IMR-90 (cell line): ENCODE data around the gene LRP1B. TPM values are rescaled to one million over a fixed set of nuclear protein-coding genes. Genes with fewer than 3 reads are reported as not detected.

ENCODE experiments used
- ATAC-seq: fragments of 200-7000 bp; cut with Tn5 transposase; 2 replicates; pipeline ENCODE4 v1.9.1; 2020; ENCODE audit warnings: low read depth, mild to moderate bottlenecking, moderate library complexity
- BruUV-seq: library from RNA; stranded (reverse); fragments of 400-500 nt; replicated peaks from 2 replicates; lab custom pipeline; 2021; lab: Mats Ljungman, UMichigan
- CTCF ChIA-PET: fragments of 300-600 bp; formaldehyde crosslinking; extraction: SDS; loops from one replicate; lab custom pipeline; 2021; ENCODE audit warnings: antibody characterized with exemption; lab: Yijun Ruan, JAX
- POLR2A ChIA-PET: fragments of 300-600 bp; sonication (Branson Sonifier 250); formaldehyde crosslinking; loops from one replicate; lab custom pipeline; 2022; ENCODE audit warnings: antibody characterized with exemption; ENCODE audit not compliant: unreplicated experiment; lab: Charles Lee
- DNase-seq: peaks from one replicate; pipeline ENCODE4 v3.0.0; 2013
- H2AFZ ChIP-seq: replicated peaks from 2 replicates; pipeline ENCODE3; 2013; ENCODE audit warnings: low read length, mild to moderate bottlenecking; ENCODE audit not compliant: poor library complexity
- H2AK5ac ChIP-seq: 2 replicates; pipeline ENCODE4 v1.6.1; 2013; ENCODE audit warnings: low read depth, low read length, inconsistent platforms
- H2AK9ac ChIP-seq: replicated peaks from 2 replicates; pipeline ENCODE3; 2013; ENCODE audit warnings: mild to moderate bottlenecking, low read depth, low read length, moderate library complexity; ENCODE audit not compliant: poor library complexity
- H2BK120ac ChIP-seq: 2 replicates; pipeline ENCODE4 v1.6.1; 2013; ENCODE audit warnings: low read depth, low read length, inconsistent platforms
- H2BK15ac ChIP-seq: 3 replicates; pipeline ENCODE4 v1.6.1; 2013; ENCODE audit warnings: low read depth, low read length, inconsistent platforms
- H2BK20ac ChIP-seq: 2 replicates; pipeline ENCODE4 v1.6.1; 2013; ENCODE audit warnings: low read depth, mild to moderate bottlenecking, inconsistent platforms, low read length, moderate library complexity
- H2BK5ac ChIP-seq: 2 replicates; pipeline ENCODE4 v1.6.1; 2013; ENCODE audit warnings: mild to moderate bottlenecking, low read depth, low read length, inconsistent platforms; ENCODE audit not compliant: poor library complexity, severe bottlenecking
- H3K14ac ChIP-seq: replicated peaks from 2 replicates; pipeline ENCODE4 v1.6.1; 2013; ENCODE audit warnings: low read depth, low read length, inconsistent platforms
- H3K18ac ChIP-seq: 2 replicates; pipeline ENCODE4 v1.6.1; 2013; ENCODE audit warnings: low read depth, low read length, control low read depth
- H3K23ac ChIP-seq: 2 replicates; pipeline ENCODE4 v1.6.1; 2013; ENCODE audit warnings: low read depth, low read length, inconsistent platforms
- H3K27ac ChIP-seq: 2 replicates; pipeline ENCODE4 v1.5.1; 2013; ENCODE audit warnings: mild to moderate bottlenecking, control low read depth, low read length; ENCODE audit not compliant: insufficient read depth
- H3K27me3 ChIP-seq: 2 replicates; pipeline ENCODE4 v1.6.1; 2013; ENCODE audit warnings: low read length; ENCODE audit not compliant: control insufficient read depth, insufficient read depth
- H3K36me3 ChIP-seq: 2 replicates; pipeline ENCODE4 v1.6.1; 2013; ENCODE audit warnings: low read length, mixed read lengths; ENCODE audit not compliant: control insufficient read depth, insufficient read depth
- H3K4ac ChIP-seq: 2 replicates; pipeline ENCODE4 v1.6.1; 2013; ENCODE audit warnings: low read depth, low read length, inconsistent platforms
- H3K4me1 ChIP-seq: 2 replicates; pipeline ENCODE4 v1.6.1; 2013; ENCODE audit warnings: low read length, mixed read lengths; ENCODE audit not compliant: control insufficient read depth, insufficient read depth
- H3K4me2 ChIP-seq: 2 replicates; pipeline ENCODE4 v1.6.1; 2013; ENCODE audit warnings: low read depth, mild to moderate bottlenecking, control low read depth, low read length, moderate library complexity
- H3K4me3 ChIP-seq: 2 replicates; pipeline ENCODE4 v1.5.1; 2013; ENCODE audit warnings: low read depth, mild to moderate bottlenecking, control low read depth, low read length, moderate library complexity; ENCODE audit not compliant: insufficient read depth
- H3K56ac ChIP-seq: 2 replicates; pipeline ENCODE4 v1.6.1; 2013; ENCODE audit warnings: low read length, inconsistent platforms; ENCODE audit not compliant: insufficient read depth; ENCODE audit errors: extremely low read depth
- H3K79me1 ChIP-seq, 2 experiments: 2 replicates each; pipeline ENCODE4 v1.6.1; 2013; ENCODE audit warnings: low read length in 2 of 2, inconsistent platforms in 1 of 2, low read depth in 1 of 2
- H3K9ac ChIP-seq: 2 replicates; pipeline ENCODE4 v1.6.1; 2013; ENCODE audit warnings: low read depth, low read length, control low read depth
- H3K9me1 ChIP-seq: 2 replicates; pipeline ENCODE4 v1.6.1; 2013; ENCODE audit warnings: low read length, inconsistent platforms; ENCODE audit not compliant: insufficient read depth
- H3K9me3 ChIP-seq: 2 replicates; pipeline ENCODE4 v1.6.1; 2013; ENCODE audit warnings: low read length; ENCODE audit not compliant: control insufficient read depth, insufficient read depth
- H4K20me1 ChIP-seq: 2 replicates; pipeline ENCODE4 v1.6.1; 2013; ENCODE audit warnings: low read length, inconsistent platforms; ENCODE audit not compliant: insufficient read depth
- H4K5ac ChIP-seq: 2 replicates; pipeline ENCODE4 v1.6.1; 2013; ENCODE audit warnings: mild to moderate bottlenecking, low read depth, low read length, control low read depth
- H4K8ac ChIP-seq, 2 experiments: 2 replicates each; pipeline ENCODE4 v1.6.1; 2013; ENCODE audit warnings: low read depth in 2 of 2, low read length in 2 of 2, control low read depth in 1 of 2, inconsistent platforms in 1 of 2
- H4K91ac ChIP-seq: 2 replicates; pipeline ENCODE4 v1.6.1; 2013; ENCODE audit warnings: low read depth, low read length, inconsistent platforms; ENCODE audit not compliant: insufficient read depth
- BHLHE40 ChIP-seq: fragments of 150-350 bp; IDR thresholded peaks from 2 replicates; pipeline ENCODE4 v1.6.1; 2016; ENCODE audit warnings: mild to moderate bottlenecking, low read depth, low read length
- CEBPB ChIP-seq: IDR thresholded peaks from 2 replicates; pipeline ENCODE4 v1.6.1; 2012; ENCODE audit warnings: low read depth, low read length, improper control_type of control experiment
- FOS ChIP-seq: fragments of 150-350 bp; IDR thresholded peaks from 2 replicates; pipeline ENCODE4 v1.6.1; 2016; ENCODE audit warnings: low read depth, low read length
- MAZ ChIP-seq: IDR thresholded peaks from 2 replicates; pipeline ENCODE4 v1.6.1; 2012; ENCODE audit warnings: low read depth, mild to moderate bottlenecking, low read length, improper control_type of control experiment, moderate library complexity, borderline replicate concordance
- RCOR1 ChIP-seq: IDR thresholded peaks from 2 replicates; pipeline ENCODE4 v1.6.1; 2012; ENCODE audit warnings: mild to moderate bottlenecking, low read length, improper control_type of control experiment; ENCODE audit not compliant: insufficient replicate concordance
- SMC3 ChIP-seq: fragments of 150-350 bp; IDR thresholded peaks from 2 replicates; pipeline ENCODE4 v1.6.1; 2016; ENCODE audit warnings: low read depth, mild to moderate bottlenecking, antibody characterized with exemption, low read length, moderate library complexity
- WGBS, 2 experiments: methylation state at CpG; one replicate each; pipeline versions ENCODE4 v1.1.5 to v1.1.7; 2013; ENCODE audit warnings: missing lambda C conversion rate in 2 of 2; ENCODE audit not compliant: insufficient read length in 1 of 2; ENCODE audit errors: extremely low coverage in 2 of 2; 5-methylcytosine and 5-hydroxymethylcytosine counted together
- dilution Hi-C: fragments of 300-500 bp; cut with HindIII; formaldehyde crosslinking; loops from one replicate; pipeline ENCODE4 v1.14.3; 2018; ENCODE audit warnings: low sequenced_read_pairs; ENCODE audit not compliant: unreplicated experiment
- in situ Hi-C: fragments of 300-500 bp; cut with MboI; formaldehyde crosslinking; loops from 3 replicates; pipeline ENCODE4 v1.14.3; 2019; ENCODE audit warnings: low sequenced_read_pairs, inconsistent platforms, mixed read lengths
- intact Hi-C: fragments of 100-400 bp; cut with micrococcal nuclease; formaldehyde crosslinking; loops from 2 replicates; pipeline ENCODE4 v1.10.0; 2022
- polyA plus RNA-seq, 3 experiments: library from polyadenylated mRNA; depleted of rRNA; stranded (reverse); fragments of >200 nt; gene quantifications; 2 replicates each; pipeline ENCODE4 v1.2.3, GENCODE V29; 2012; ENCODE audit warnings: low replicate concordance in 1 of 3
- total RNA-seq: library from RNA; depleted of rRNA; stranded (reverse); fragments of >200 nt; gene quantifications from 2 replicates; pipeline ENCODE4 v1.2.3, GENCODE V29; 2012
- TF ChIP-seq, protein P1 (sequence below): conservative IDR thresholded peaks from 2 replicates; pipeline ENCODE4 v1.5.1; 2012; ENCODE audit warnings: mild to moderate bottlenecking, low read depth, low read length, improper control_type of control experiment
- TF ChIP-seq, protein P2 (sequence below): fragments of 150-350 bp; IDR thresholded peaks from 2 replicates; pipeline ENCODE4 v1.6.1; 2017; ENCODE audit warnings: mild to moderate bottlenecking, antibody characterized with exemption, low read length, low read depth
- TF ChIP-seq, protein P3 (sequence below): fragments of 150-350 bp; IDR thresholded peaks from 2 replicates; pipeline ENCODE4 v1.6.1; 2016; ENCODE audit warnings: low read depth, mild to moderate bottlenecking, low read length, moderate library complexity, borderline replicate concordance

LRP1B gene
- total and polyA plus RNA-seq, 2 of the 4 experiments (the other 2 are of a cell fraction) = under 0.01 to 0.02 TPM

DNA sequence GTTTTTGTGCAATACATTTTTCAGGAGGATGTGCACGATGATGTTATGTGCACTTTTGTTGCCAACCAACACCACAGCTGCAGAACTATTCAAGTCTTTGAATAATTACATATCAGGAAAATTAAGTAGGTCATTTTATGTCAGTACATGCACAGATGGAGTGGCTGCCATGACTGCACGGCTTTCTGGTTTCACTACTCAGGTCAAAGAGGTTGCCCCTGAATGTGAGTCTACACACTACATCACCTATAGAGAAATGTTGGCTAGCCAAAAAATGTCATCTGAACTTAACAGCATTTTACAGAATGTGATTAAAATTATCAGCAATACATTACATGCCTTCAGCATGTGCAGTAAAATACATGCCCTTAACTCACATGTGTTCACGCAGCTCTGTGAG, 1713.3 kb downstream of the LRP1B start:
- POLR2A ChIA-PET = no interaction called here
- no peak overlapping the region for H3K4me2 ChIP-seq
- dilution Hi-C loops = no loop called here
- H3K9ac ChIP-seq = no peak overlapping the region
- H3K27ac ChIP-seq = no peak overlapping the region
- H4K5ac ChIP-seq = no peak overlapping the region
- no peak overlapping the region for H2AFZ ChIP-seq
- H2AK5ac ChIP-seq = no peak overlapping the region
- H2AK9ac ChIP-seq = no peak overlapping the region
- no peaks in the 10 kb centered on the region for H4K20me1 ChIP-seq
- H3K56ac ChIP-seq = no peak overlapping the region
- no peaks in the 10 kb centered on the region for H3K36me3 ChIP-seq
- no peak overlapping the region for H3K18ac ChIP-seq
- intact Hi-C loops = no loop called here
- H3K23ac ChIP-seq = no peak overlapping the region
- no peak overlapping the region for H2BK5ac ChIP-seq
- no peak overlapping the region for H2BK15ac ChIP-seq
- no peaks in the 10 kb centered on the region for H3K4me1 ChIP-seq
- no peaks in the 10 kb centered on the region for H3K27me3 ChIP-seq
- DNase-seq (no peak), ATAC-seq (no peak)
- no peak overlapping the region for H2BK20ac ChIP-seq
- TF ChIP-seq BHLHE40 = no peak
- no peak for TF ChIP-seq FOS
- TF ChIP-seq CEBPB = no peak
- TF ChIP-seq MAZ = no peak
- TF ChIP-seq, protein P1, sequence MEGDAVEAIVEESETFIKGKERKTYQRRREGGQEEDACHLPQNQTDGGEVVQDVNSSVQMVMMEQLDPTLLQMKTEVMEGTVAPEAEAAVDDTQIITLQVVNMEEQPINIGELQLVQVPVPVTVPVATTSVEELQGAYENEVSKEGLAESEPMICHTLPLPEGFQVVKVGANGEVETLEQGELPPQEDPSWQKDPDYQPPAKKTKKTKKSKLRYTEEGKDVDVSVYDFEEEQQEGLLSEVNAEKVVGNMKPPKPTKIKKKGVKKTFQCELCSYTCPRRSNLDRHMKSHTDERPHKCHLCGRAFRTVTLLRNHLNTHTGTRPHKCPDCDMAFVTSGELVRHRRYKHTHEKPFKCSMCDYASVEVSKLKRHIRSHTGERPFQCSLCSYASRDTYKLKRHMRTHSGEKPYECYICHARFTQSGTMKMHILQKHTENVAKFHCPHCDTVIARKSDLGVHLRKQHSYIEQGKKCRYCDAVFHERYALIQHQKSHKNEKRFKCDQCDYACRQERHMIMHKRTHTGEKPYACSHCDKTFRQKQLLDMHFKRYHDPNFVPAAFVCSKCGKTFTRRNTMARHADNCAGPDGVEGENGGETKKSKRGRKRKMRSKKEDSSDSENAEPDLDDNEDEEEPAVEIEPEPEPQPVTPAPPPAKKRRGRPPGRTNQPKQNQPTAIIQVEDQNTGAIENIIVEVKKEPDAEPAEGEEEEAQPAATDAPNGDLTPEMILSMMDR = no peak
- no peak for TF ChIP-seq RCOR1
- TF ChIP-seq, protein P2, sequence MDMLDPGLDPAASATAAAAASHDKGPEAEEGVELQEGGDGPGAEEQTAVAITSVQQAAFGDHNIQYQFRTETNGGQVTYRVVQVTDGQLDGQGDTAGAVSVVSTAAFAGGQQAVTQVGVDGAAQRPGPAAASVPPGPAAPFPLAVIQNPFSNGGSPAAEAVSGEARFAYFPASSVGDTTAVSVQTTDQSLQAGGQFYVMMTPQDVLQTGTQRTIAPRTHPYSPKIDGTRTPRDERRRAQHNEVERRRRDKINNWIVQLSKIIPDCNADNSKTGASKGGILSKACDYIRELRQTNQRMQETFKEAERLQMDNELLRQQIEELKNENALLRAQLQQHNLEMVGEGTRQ = no peak
- TF ChIP-seq, protein P3, sequence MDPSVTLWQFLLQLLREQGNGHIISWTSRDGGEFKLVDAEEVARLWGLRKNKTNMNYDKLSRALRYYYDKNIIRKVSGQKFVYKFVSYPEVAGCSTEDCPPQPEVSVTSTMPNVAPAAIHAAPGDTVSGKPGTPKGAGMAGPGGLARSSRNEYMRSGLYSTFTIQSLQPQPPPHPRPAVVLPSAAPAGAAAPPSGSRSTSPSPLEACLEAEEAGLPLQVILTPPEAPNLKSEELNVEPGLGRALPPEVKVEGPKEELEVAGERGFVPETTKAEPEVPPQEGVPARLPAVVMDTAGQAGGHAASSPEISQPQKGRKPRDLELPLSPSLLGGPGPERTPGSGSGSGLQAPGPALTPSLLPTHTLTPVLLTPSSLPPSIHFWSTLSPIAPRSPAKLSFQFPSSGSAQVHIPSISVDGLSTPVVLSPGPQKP = no peak
- no peak for TF ChIP-seq SMC3
- H3K4ac ChIP-seq = no peak overlapping the region
- H3K79me1 ChIP-seq = no peaks in the 10 kb centered on the region
- no CpG with 5 or more reads among the region's 3 CpGs for WGBS, 2 experiments
- BruUV-seq = no TSS peak
- no peaks in the 10 kb centered on the region for H3K9me3 ChIP-seq
- no peak overlapping the region for H3K14ac ChIP-seq
- no peak overlapping the region for H2BK120ac ChIP-seq
- CTCF ChIA-PET = no interaction called here
- no peak overlapping the region for H3K4me3 ChIP-seq
- no peaks in the 10 kb centered on the region for H3K9me1 ChIP-seq
- no peak overlapping the region for H4K8ac ChIP-seq
- no peak overlapping the region for H4K91ac ChIP-seq
- in situ Hi-C loops = no loop called here
